Measurements from ENCODE around the gene ABCA4. TPM values are rescaled to one million over a fixed set of nuclear protein-coding genes. Genes with fewer than 3 reads are reported as not detected.

ABCA4 gene
- total and polyA plus RNA-seq, 7 donors = 0.03 to 0.32 (median 0.09) TPM; not detected in 2

DNA sequence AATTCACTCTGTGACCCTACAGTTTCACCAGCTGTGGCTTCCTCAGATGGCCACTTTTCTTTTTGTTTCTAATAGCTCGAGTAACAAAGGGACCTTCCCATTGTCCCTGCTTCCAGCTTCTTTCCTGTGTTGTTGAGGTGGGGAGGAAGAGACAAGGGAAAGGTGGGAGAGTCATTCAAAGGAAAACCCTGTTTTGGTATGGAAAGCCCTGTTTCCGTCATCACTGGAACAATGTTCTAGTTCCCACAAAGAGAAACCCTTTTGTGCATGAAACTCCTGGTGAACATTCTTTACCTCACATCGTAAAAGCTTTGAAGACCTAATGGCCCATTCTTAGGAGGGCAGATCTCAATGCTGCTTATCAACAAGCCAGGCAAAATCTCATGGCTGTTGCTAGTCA is 62.2 kb downstream of the ABCA4 start:
- 66 to 75% (median 71%) methylated on average over 3 of the region's 3 CpGs for WGBS, 3 donors
- Histone ChIP-seq H3K27me3 (ENCODE audit: insufficient read depth in 3 of 3, low read length in 2 of 3) (no peaks in the 10 kb centered on the region), H3K9me3 (no peaks in the 10 kb centered on the region), H3K4me3 (no peak overlapping the region), H3K4me1 (peaks cover 8% of the 10 kb centered on the region), H3K27ac (peak overlapping the region; percentile 46), H3K36me3 (ENCODE audit: insufficient read depth in 1 of 2, low read depth in 1 of 2) (no peaks in the 10 kb centered on the region)
- DNase-seq = no peak
- no peak for ATAC-seq
- intact Hi-C loops (cut with DNase I) = no loop called here
- TF ChIP-seq, protein P1, sequence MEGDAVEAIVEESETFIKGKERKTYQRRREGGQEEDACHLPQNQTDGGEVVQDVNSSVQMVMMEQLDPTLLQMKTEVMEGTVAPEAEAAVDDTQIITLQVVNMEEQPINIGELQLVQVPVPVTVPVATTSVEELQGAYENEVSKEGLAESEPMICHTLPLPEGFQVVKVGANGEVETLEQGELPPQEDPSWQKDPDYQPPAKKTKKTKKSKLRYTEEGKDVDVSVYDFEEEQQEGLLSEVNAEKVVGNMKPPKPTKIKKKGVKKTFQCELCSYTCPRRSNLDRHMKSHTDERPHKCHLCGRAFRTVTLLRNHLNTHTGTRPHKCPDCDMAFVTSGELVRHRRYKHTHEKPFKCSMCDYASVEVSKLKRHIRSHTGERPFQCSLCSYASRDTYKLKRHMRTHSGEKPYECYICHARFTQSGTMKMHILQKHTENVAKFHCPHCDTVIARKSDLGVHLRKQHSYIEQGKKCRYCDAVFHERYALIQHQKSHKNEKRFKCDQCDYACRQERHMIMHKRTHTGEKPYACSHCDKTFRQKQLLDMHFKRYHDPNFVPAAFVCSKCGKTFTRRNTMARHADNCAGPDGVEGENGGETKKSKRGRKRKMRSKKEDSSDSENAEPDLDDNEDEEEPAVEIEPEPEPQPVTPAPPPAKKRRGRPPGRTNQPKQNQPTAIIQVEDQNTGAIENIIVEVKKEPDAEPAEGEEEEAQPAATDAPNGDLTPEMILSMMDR (IDR thresholded peaks at IDR 0.05) = no peak

DNA sequence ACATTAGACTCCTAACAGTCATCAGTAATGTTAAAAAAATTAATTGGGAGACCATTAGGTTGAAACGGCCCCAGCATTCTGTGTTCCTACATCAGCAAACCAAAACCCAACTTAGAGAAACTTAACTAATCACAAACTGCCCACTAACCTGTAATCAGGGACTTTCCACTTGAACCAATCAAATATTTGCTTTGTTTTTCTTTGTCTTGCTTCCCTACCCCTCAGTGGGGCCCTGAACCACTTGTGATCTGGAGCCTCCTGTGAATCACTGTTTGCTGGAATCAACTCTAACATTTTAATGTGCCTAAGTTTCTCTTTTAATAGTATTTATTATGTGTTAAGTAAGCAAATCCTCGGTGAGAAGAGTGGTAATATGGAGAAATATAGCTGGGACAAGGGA is 64.0 kb downstream of the ABCA4 start:
- Histone ChIP-seq H3K4me3 (no peak overlapping the region), H3K9me3 (no peaks in the 10 kb centered on the region), H3K27ac (no peak overlapping the region), H3K36me3 (ENCODE audit: insufficient read depth in 1 of 2, low read depth in 1 of 2) (no peaks in the 10 kb centered on the region), H3K27me3 (ENCODE audit: insufficient read depth in 3 of 3, low read length in 2 of 3) (no peaks in the 10 kb centered on the region), H3K4me1 (peaks cover 5% of the 10 kb centered on the region)
- TF ChIP-seq, protein P1 (IDR thresholded peaks at IDR 0.05) = no peak
- ATAC-seq = no peak
- intact Hi-C loops (cut with DNase I) = no loop called here
- no peak for DNase-seq
- whole genome bisulfite sequencing, 3 donors = 75 to 87% (median 86%) methylated on average over 2 of the region's 2 CpGs

DNA sequence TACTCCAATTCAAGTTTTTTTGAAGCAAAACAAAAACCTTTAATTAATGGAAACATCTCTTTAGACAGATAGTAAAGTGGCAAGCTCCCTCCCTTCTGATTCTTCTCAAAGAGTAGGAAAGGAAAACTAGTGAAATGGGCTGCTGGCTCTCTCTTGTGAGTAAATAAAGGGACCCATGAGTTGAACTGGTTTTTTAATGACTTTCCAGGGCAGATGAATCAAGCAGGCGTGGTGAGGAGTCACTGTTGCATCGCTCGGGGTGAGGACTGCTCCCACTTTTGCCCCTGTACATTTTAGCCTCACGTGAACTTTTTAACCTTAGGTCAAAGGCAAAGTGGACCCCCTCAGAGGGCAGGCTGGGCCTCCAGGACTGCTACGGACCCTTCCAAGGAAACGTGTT is 64.8 kb downstream of the ABCA4 start:
- Histone ChIP-seq H3K4me3 (no peak overlapping the region), H3K9me3 (no peaks in the 10 kb centered on the region), H3K36me3 (ENCODE audit: insufficient read depth in 1 of 2, low read depth in 1 of 2) (no peaks in the 10 kb centered on the region), H3K27ac (no peak overlapping the region), H3K27me3 (ENCODE audit: insufficient read depth in 3 of 3, low read length in 2 of 3) (no peaks in the 10 kb centered on the region), H3K4me1 (no peaks in the 10 kb centered on the region)
- no peak for ATAC-seq
- intact Hi-C loops (cut with DNase I) = no loop called here
- DNase-seq = no peak
- TF ChIP-seq, protein P1 (IDR thresholded peaks at IDR 0.05) = no peak
- WGBS, 3 donors = 88 to 93% (median 89%) methylated on average over 6 of the region's 6 CpGs

DNA sequence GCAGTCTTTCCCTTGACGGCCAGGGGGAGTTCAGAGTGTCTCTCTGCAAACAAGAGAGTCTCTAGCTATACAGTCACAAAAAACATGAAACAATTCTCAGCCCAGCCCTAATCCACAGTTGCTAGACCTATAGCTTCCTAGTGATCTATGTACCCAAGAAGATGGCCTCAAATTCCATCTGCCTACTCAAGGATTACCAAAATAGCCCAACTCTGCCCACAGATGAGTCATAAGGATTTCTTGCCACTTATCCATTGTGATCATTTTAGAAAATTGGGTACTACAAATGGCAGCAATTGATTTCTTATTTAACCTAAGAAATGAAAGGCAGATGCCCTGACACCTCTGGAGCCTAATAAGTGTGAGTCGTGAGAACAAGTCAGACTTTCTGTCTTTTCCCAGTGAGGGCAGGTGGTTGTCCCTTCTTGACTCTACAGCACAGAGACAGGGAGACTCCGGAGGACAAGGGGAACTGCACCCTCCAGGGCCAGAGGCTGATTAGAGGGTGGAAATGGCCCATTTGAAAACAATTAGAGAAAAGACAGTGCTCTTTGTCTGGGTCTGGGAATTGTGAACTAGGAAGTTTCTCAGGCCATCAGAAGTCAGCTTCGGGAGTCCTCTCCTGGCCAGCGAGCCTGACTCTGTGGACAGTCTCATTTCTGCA is 65.4 kb downstream of the ABCA4 start:
- no peak overlapping the region for H3K4me3 ChIP-seq
- 73 to 78% (median 76%) methylated on average over 5 of the region's 5 CpGs for WGBS, 3 donors
- no peaks in the 10 kb centered on the region for H3K9me3 ChIP-seq
- TF ChIP-seq, protein P1 (IDR thresholded peaks at IDR 0.05) = no peak
- no peaks in the 10 kb centered on the region for H3K4me1 ChIP-seq
- H3K27ac ChIP-seq = no peak overlapping the region
- H3K36me3 ChIP-seq (ENCODE audit: insufficient read depth in 1 of 2, low read depth in 1 of 2) = no peaks in the 10 kb centered on the region
- no peak for DNase-seq
- ATAC-seq = peak in 1 of 4 donors; percentile 30
- intact Hi-C loops (cut with DNase I) = no loop called here
- no peaks in the 10 kb centered on the region for H3K27me3 ChIP-seq (ENCODE audit: insufficient read depth in 3 of 3, low read length in 2 of 3)

DNA sequence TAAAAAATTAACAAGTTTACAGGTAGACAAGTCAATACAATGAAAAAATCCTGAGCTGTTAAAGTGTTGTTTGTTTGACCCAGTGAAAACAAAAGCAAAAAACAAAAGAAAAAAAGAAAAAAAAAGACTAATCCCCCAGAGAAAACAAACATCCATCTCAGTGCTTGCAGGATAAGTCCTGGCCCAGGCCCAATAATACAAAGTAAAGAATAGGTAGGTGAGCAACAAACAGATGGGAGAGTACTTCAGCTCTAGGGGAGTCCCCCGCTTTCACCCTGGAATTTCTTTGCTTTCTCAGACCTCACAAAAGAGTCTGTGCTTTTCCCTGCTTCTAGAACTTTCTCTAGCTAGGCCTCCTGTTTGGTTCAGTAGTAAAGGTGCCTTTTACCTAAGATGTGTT is 70.3 kb downstream of the ABCA4 start:
- H3K9me3 ChIP-seq = no peaks in the 10 kb centered on the region
- H3K27ac ChIP-seq = no peak overlapping the region
- intact Hi-C loops (cut with DNase I) = no loop called here

More for the DNA sequence above, 70.3 kb downstream of the ABCA4 start:
- no peaks in the 10 kb centered on the region for H3K27me3 ChIP-seq (ENCODE audit: insufficient read depth in 3 of 3, low read length in 2 of 3)
- TF ChIP-seq, protein P1 (IDR thresholded peaks at IDR 0.05) = no peak
- no peaks in the 10 kb centered on the region for H3K4me1 ChIP-seq
- no peak overlapping the region for H3K4me3 ChIP-seq
- DNase-seq (no peak), ATAC-seq (no peak)
- WGBS, 3 donors = 79 to 89% (median 88%) methylated on average over 1 of the region's 1 CpG
- H3K36me3 ChIP-seq (ENCODE audit: insufficient read depth in 1 of 2, low read depth in 1 of 2) = no peaks in the 10 kb centered on the region
